GM12865 (cell line): ENCODE data around the gene ZC3H18.
A peak's percentile ranks its signal among the peaks of the same experiment; 100 is the strongest.

ENCODE experiments used
- DNase-seq: peaks from one replicate; pipeline ENCODE4 v3.0.0; 2010; ENCODE audit warnings: low read depth
- H3K4me3 ChIP-seq: 2 replicates; pipeline ENCODE4 v1.5.1; 2011; ENCODE audit warnings: mild to moderate bottlenecking, low read depth, low read length, control low read depth
- TF ChIP-seq, protein P1 (sequence below): IDR thresholded peaks from 2 replicates; pipeline ENCODE4 v1.5.1; 2011; ENCODE audit warnings: low read length, control low read depth, low read depth, inconsistent platforms; ENCODE audit not compliant: insufficient read depth; ENCODE audit errors: missing control alignments

The ZC3H18 gene

GRCh38 chr16:88589441-88589840, 19.2 kb downstream of the ZC3H18 start:
- no peak for DNase-seq
- no peak overlapping the region for H3K4me3 ChIP-seq
- TF ChIP-seq, protein P1, sequence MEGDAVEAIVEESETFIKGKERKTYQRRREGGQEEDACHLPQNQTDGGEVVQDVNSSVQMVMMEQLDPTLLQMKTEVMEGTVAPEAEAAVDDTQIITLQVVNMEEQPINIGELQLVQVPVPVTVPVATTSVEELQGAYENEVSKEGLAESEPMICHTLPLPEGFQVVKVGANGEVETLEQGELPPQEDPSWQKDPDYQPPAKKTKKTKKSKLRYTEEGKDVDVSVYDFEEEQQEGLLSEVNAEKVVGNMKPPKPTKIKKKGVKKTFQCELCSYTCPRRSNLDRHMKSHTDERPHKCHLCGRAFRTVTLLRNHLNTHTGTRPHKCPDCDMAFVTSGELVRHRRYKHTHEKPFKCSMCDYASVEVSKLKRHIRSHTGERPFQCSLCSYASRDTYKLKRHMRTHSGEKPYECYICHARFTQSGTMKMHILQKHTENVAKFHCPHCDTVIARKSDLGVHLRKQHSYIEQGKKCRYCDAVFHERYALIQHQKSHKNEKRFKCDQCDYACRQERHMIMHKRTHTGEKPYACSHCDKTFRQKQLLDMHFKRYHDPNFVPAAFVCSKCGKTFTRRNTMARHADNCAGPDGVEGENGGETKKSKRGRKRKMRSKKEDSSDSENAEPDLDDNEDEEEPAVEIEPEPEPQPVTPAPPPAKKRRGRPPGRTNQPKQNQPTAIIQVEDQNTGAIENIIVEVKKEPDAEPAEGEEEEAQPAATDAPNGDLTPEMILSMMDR, result no peak

- H3K4me3 ChIP-seq, result peak overlapping the region; percentile 23
- peak; percentile 86 for DNase-seq
- TF ChIP-seq, protein P1, result no peak
Measured at GRCh38 chr16:88591577-88592021, 21.4 kb downstream of the ZC3H18 start.

GRCh38 chr16:88593061-88593460, 22.9 kb downstream of the ZC3H18 start:
- TF ChIP-seq, protein P1, result no peak
- DNase-seq, result no peak
- no peak overlapping the region for H3K4me3 ChIP-seq

DNA sequence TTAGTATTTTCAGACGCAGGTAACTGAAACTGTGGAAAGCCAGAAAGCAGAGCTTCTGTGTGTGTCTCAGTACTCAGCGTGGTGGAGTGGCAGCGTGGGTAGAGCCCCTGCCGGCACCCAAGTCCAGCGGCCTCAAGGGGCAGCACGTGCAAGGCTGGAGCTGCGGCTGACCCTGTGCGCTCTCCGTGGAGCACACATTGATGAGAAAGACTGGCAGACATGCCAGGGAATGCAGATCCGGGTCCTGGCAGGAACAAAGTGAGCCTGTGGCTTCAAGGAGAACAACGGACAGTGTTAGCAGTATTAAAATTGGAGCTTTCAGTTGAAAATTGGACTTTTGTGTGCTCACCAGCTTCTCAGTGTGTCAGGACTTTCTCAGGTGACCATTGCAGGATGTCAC, 23.3 kb downstream of the ZC3H18 start:
- no peak overlapping the region for H3K4me3 ChIP-seq
- DNase-seq, result no peak
- TF ChIP-seq, protein P1, result no peak

DNA sequence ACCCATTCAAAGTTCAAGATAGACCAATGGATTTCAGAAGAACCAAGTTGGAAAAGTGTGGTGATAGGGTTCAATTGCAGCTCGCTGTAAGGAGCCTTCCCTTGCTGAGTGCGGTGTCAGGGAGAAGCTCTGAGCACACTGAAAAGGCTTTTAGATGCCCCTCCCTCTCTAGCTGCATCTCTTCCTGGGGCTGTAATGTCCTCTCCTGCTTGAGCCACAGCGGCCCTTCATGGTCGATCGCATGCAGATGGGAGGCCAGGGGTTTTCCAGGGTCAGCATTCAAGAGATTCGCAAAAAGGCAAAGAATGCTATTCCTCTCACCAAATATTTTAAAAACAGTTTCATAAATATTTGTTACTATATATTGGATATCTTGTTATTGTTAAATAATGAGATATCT, 23.7 kb downstream of the ZC3H18 start:
- no peak for DNase-seq
- H3K4me3 ChIP-seq, result no peak overlapping the region
- TF ChIP-seq, protein P1, result no peak

- no peak for DNase-seq
- no peak overlapping the region for H3K4me3 ChIP-seq
- TF ChIP-seq, protein P1, result no peak
Measured at GRCh38 chr16:88595101-88595500, 24.9 kb downstream of the ZC3H18 start.

DNA sequence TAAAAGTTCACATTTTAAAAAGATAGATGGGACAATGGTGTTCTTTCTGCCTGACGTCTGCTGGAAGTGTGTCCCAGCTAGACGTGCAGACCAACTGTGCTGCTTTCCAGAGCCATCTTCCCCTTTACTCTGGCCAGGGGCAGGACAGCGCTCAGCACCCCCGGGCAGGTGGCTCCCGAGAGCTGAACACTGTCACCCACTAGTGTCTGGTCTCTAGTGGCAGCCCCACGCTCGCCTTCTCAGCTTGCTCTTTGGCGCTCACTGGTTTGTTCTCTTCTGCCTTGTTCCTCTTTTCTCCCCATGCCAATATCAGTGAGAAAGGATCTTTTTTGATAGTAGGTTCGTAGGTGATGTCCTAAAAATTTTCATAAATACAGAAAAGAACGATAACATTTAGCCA, 25.7 kb downstream of the ZC3H18 start:
- no peak for DNase-seq
- H3K4me3 ChIP-seq, result no peak overlapping the region
- TF ChIP-seq, protein P1, result no peak
